Measurements from ENCODE around the gene VPS39.

DNA sequence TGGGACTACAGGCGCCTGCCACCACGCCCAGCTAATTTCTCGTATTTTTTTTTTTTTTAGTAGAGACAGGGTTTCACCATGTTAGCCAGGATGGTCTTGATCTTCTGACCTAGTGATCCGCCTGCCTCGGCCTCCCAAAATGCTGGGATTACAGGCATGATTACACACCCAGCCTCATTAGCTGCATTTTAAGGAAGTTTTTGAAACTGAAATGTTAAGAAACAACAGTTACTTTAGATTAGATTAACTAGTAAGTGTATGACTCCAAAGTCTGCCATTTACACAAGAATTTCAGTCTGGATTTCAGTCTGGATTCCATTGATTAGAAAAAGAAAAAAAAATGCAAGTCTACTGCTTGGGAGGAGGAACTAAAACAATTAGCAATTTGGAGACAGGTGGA, 24.5 kb upstream of the VPS39 start:
- no peak for TF ChIP-seq EZH2 (IDR thresholded peaks at IDR 0.05; ENCODE audit: borderline replicate concordance, low read depth, low read length, poor library complexity, severe bottlenecking)
- TF ChIP-seq, protein P1, sequence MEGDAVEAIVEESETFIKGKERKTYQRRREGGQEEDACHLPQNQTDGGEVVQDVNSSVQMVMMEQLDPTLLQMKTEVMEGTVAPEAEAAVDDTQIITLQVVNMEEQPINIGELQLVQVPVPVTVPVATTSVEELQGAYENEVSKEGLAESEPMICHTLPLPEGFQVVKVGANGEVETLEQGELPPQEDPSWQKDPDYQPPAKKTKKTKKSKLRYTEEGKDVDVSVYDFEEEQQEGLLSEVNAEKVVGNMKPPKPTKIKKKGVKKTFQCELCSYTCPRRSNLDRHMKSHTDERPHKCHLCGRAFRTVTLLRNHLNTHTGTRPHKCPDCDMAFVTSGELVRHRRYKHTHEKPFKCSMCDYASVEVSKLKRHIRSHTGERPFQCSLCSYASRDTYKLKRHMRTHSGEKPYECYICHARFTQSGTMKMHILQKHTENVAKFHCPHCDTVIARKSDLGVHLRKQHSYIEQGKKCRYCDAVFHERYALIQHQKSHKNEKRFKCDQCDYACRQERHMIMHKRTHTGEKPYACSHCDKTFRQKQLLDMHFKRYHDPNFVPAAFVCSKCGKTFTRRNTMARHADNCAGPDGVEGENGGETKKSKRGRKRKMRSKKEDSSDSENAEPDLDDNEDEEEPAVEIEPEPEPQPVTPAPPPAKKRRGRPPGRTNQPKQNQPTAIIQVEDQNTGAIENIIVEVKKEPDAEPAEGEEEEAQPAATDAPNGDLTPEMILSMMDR (conservative IDR thresholded peaks at IDR 0.05; ENCODE audit: low read depth, low read length): no peak
